K562 (cell line): Measurements from ENCODE around the gene BIN1. TPM values are rescaled to one million over a fixed set of nuclear protein-coding genes. Genes with fewer than 3 reads are reported as not detected.
"Not testable (repeated sequence)": the region's sequence is repeated elsewhere in the genome, so short reads cannot be mapped to it uniquely, and the experiment has no call there.

ENCODE experiments used
- ATAC-seq: fragments of 200-7000 bp; cut with Tn5 transposase; 3 replicates; pipeline ENCODE4 v1.9.1; 2020; ENCODE audit warnings: moderate library complexity
- BruUV-seq: library from RNA; stranded (reverse); fragments of 400-500 nt; replicated peaks from 2 replicates; lab custom pipeline; 2021; lab: Mats Ljungman, UMichigan
- CTCF ChIA-PET: fragments of 300-600 bp; formaldehyde crosslinking; extraction: SDS; loops from one replicate; lab custom pipeline; 2021; ENCODE audit warnings: low intra/inter-chr PET ratio; lab: Yijun Ruan, JAX
- POLR2A ChIA-PET: fragments of 300-600, 350-650 bp; sonication (Branson Sonifier 250); formaldehyde crosslinking; extraction: SDS; loops from one replicate; lab custom pipeline; 2021; ENCODE audit warnings: antibody characterized with exemption, inconsistent platforms; lab: Yijun Ruan, JAX
- DNase-seq, 4 experiments: peaks; one replicate each; pipeline versions ENCODE4 v3.0.0 to v3.0.0-alpha.2; 2011 to 2018; ENCODE audit warnings: low spot score in 3 of 4, mixed read lengths in 3 of 4; ENCODE audit errors: extremely low read depth in 1 of 4
- FAIRE-seq: peaks from 2 replicates; lab custom pipeline; 2011; peaks lifted over from hg19 to GRCh38; lab: Jason Lieb, UNC
- H2AFZ ChIP-seq: 2 replicates; pipeline ENCODE4 v1.6.0; 2011; ENCODE audit warnings: low read depth, low read length, control low read depth, inconsistent platforms
- H3K27ac ChIP-seq: fragments of 200-600 bp; 3 replicates; pipeline ENCODE4 v1.8.0; 2011; ENCODE audit warnings: low read depth, mild to moderate bottlenecking, control low read depth, inconsistent platforms, low read length, moderate library complexity, mixed read lengths; ENCODE audit errors: extremely low read depth
- H3K27me3 ChIP-seq, 2 experiments: fragments of 300-600 bp in 1 of 2; 2 replicates in 1 of 2; 3 replicates in 1 of 2; pipeline versions ENCODE4 v1.6.0 to v1.8.0; 2011; ENCODE audit warnings: inconsistent platforms in 2 of 2, low read length in 2 of 2, mild to moderate bottlenecking in 1 of 2, mixed read lengths in 1 of 2, moderate library complexity in 1 of 2; ENCODE audit not compliant: control insufficient read depth in 2 of 2, insufficient read depth in 2 of 2
- H3K36me3 ChIP-seq: fragments of 300-600 bp; 3 replicates; pipeline ENCODE4 v1.8.0; 2011; ENCODE audit warnings: mild to moderate bottlenecking, low read length, inconsistent platforms; ENCODE audit not compliant: control insufficient read depth, insufficient read depth
- H3K4me1 ChIP-seq, 2 experiments: fragments of 200-600 bp in 1 of 2; replicated peaks in 1 of 2; 2 replicates in 1 of 2; 3 replicates in 1 of 2; pipeline versions ENCODE4 v1.5.1 to v1.8.0; 2011; ENCODE audit warnings: inconsistent platforms in 2 of 2, low read length in 2 of 2, mild to moderate bottlenecking in 1 of 2, mixed read lengths in 1 of 2, moderate library complexity in 1 of 2; ENCODE audit not compliant: control insufficient read depth in 2 of 2, insufficient read depth in 2 of 2
- H3K4me2 ChIP-seq: 2 replicates; pipeline ENCODE4 v1.6.1; 2011; ENCODE audit warnings: low read length, control low read depth, inconsistent platforms, mixed read lengths; ENCODE audit not compliant: insufficient read depth
- H3K4me3 ChIP-seq: fragments of 200-600 bp; sonication (generic), shearing (Covaris generic); 2 replicates; pipeline ENCODE4 v1.5.1; 2016; ENCODE audit warnings: control low read depth, inconsistent platforms
- H3K79me2 ChIP-seq: fragments of 200-600 bp; 3 replicates; pipeline ENCODE4 v1.8.0; 2011; ENCODE audit warnings: low read length, inconsistent platforms; ENCODE audit not compliant: control insufficient read depth, insufficient read depth
- H3K9ac ChIP-seq, 2 experiments: 2 replicates each; pipeline versions ENCODE4 v1.6.0 to v1.6.1; 2011; ENCODE audit warnings: low read depth in 2 of 2, low read length in 2 of 2, control low read depth in 1 of 2, inconsistent platforms in 1 of 2, mild to moderate bottlenecking in 1 of 2, mixed read lengths in 1 of 2; ENCODE audit not compliant: insufficient read depth in 1 of 2
- H3K9me1 ChIP-seq: one replicate; pipeline ENCODE4 v1.6.0; 2011; ENCODE audit warnings: inconsistent platforms, mild to moderate bottlenecking, low read length, moderate library complexity; ENCODE audit not compliant: control insufficient read depth, insufficient read depth
- H3K9me3 ChIP-seq: replicated peaks from 2 replicates; pipeline ENCODE4 v1.5.1; 2011; ENCODE audit warnings: low read depth, low read length, inconsistent platforms; ENCODE audit not compliant: control insufficient read depth, insufficient read depth
- H4K20me1 ChIP-seq: replicated peaks from 2 replicates; pipeline ENCODE4 v1.6.1; 2011; ENCODE audit warnings: low read length, inconsistent platforms, mixed read lengths; ENCODE audit not compliant: control insufficient read depth, insufficient read depth
- MTA2 ChIP-seq: fragments of 450-650 bp; IDR thresholded peaks from 2 replicates; pipeline ENCODE4 v1.6.1; 2016; ENCODE audit warnings: low read depth
- ZNF316 ChIP-seq: fragments of 450-650 bp; IDR thresholded peaks from 2 replicates; pipeline ENCODE4 v1.6.1; 2016
- WGBS: fragments of 100-300 bp; shearing (Covaris generic); methylation state at CpG from one replicate; pipeline ENCODE4 v1.1.6; 2016; ENCODE audit warnings: low coverage, mixed read lengths; ENCODE audit not compliant: insufficient coverage; ENCODE audit errors: missing lambda C conversion rate; 5-methylcytosine and 5-hydroxymethylcytosine counted together
- in situ Hi-C: fragments of 300-500 bp; cut with MboI; formaldehyde crosslinking; loops from 4 replicates; pipeline ENCODE4 v1.15.0; 2018; ENCODE audit warnings: inconsistent platforms, mixed read lengths
- intact Hi-C: fragments of 100-400 bp; cut with micrococcal nuclease; formaldehyde crosslinking; loops from 2 replicates; pipeline ENCODE4 v1.14.2; 2022
- polyA plus RNA-seq, 8 experiments: library from polyadenylated mRNA; depleted of rRNA in 4 of 8; stranded (reverse) in 5 of 8; unstranded in 3 of 8; fragments of >200 nt; fragmentation: Nextera tagmentation in 2 of 8; fragmentation: Illumina TruSeq in 1 of 8; extraction: Ambion mirVana in 2 of 8; extraction: Trizol in 1 of 8; gene quantifications; 2 replicates each; pipeline versions ENCODE4 v1.2.1 to v1.2.3, GENCODE V29; 2011 to 2014; ENCODE audit warnings: inconsistent platforms in 1 of 8, missing spikeins in 1 of 8
- total RNA-seq, 7 experiments: library from RNA; depleted of rRNA in 6 of 7; stranded (reverse); fragments of >200 nt in 6 of 7; fragmentation: Illumina TruSeq in 2 of 7; extraction: Trizol in 2 of 7; gene quantifications; 2 replicates each; pipeline versions ENCODE4 v1.2.1 to v1.2.3, GENCODE V29; 2011 to 2021; ENCODE audit warnings: low replicate concordance in 1 of 7

Gene BIN1
- total and polyA plus RNA-seq, 9 of the 15 experiments (the other 6 are each of a cell fraction or from before 2014, with no cell fraction given) = 0.04 to 2.8 (median 0.79) TPM; not detected in 1

DNA sequence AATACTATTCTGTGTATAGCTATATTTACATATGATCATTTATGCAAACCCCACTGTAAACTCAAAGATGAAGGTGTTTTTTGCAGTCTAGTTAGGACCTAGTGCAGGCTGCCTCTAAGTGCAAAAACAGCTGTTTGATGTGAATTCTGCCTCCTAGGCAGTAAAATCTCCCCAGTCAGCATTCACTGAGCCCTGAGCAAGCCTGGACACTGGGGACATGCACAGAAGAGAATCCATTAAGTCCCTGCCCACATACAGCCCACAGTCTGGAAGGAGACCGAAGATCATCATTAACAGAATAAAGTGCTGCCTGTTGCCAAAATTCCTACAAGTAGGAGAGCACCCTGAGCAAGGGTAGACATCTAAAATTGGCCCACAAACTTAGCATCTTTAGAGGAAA, 14.4 kb upstream of the BIN1 start:
- no peak for FAIRE-seq
- in situ Hi-C loops = no loop called here
- DNase-seq = no peak

GRCh38 chr2:127120408-127120807, 13.5 kb upstream of the BIN1 start:
- H3K9me3 ChIP-seq, BruUV-seq, H3K79me2 ChIP-seq, intact Hi-C loops, ATAC-seq, H2AFZ ChIP-seq, H3K9ac ChIP-seq, FAIRE-seq, H3K27ac ChIP-seq, H3K4me1 ChIP-seq, CTCF ChIA-PET, H3K4me2 ChIP-seq, in situ Hi-C loops, H3K4me3 ChIP-seq, H3K9me1 ChIP-seq, H3K36me3 ChIP-seq, H4K20me1 ChIP-seq: not testable (repeated sequence)
- peaks cover 10 to 37% of the 10 kb centered on the region in 2 experiments for H3K27me3 ChIP-seq
- 0% methylated on average over 2 of the region's 20 CpGs for WGBS
- POLR2A ChIA-PET = interaction anchor here (0.6 kb wide), 1 partner anchor 13 kb away, joined by 3 read pairs; no protein-coding TSS in a partner anchor
- DNase-seq = peak in 1 of 4 experiments; percentile 3

More for the DNA sequence above, 14.4 kb upstream of the BIN1 start:
- WGBS = 0% methylated on average over 1 of the region's 1 CpG
- H3K4me3 ChIP-seq = no peak overlapping the region
- H3K27ac ChIP-seq = no peak overlapping the region
- H3K9me1 ChIP-seq = no peaks in the 10 kb centered on the region
- no peak overlapping the region for H2AFZ ChIP-seq
- no peaks in the 10 kb centered on the region for H3K4me1 ChIP-seq
- H3K36me3 ChIP-seq = no peaks in the 10 kb centered on the region
- CTCF ChIA-PET = no interaction called here
- POLR2A ChIA-PET = no interaction called here
- no TSS peak for BruUV-seq
- H3K79me2 ChIP-seq = no peaks in the 10 kb centered on the region
- H3K4me2 ChIP-seq = no peak overlapping the region
- intact Hi-C loops = no loop called here
- no peak overlapping the region for H3K9ac ChIP-seq
- no peaks in the 10 kb centered on the region for H4K20me1 ChIP-seq
- TF ChIP-seq ZNF316 (peak; percentile 25; the same call in 1 of the 2 replicates), MTA2 (no peak)
- no peaks in the 10 kb centered on the region for H3K9me3 ChIP-seq
- H3K27me3 ChIP-seq = peaks cover 6 to 35% of the 10 kb centered on the region in 2 experiments
- peak; percentile 25; the same call in 1 of the 3 replicates for ATAC-seq
